Stimulated activated CD4-positive, alpha-beta T cell treated with anti-CD3 and anti-CD28 coated beads, Interleukin-15, amount 100 ng/mL, for 48 hours (primary cell): ENCODE measurements around the gene ADORA3.
A peak's percentile ranks its signal among the peaks of the same experiment; 100 is the strongest.
"Not testable (repeated sequence)": the region's sequence is repeated elsewhere in the genome, so short reads cannot be mapped to it uniquely, and the experiment has no call there.

Experiments
- DNase-seq, 2 donors: peaks; one replicate each; pipeline ENCODE4 v3.0.0-alpha.2; 2020; ENCODE audit warnings: low read depth in 2 of 2

Gene ADORA3

DNA sequence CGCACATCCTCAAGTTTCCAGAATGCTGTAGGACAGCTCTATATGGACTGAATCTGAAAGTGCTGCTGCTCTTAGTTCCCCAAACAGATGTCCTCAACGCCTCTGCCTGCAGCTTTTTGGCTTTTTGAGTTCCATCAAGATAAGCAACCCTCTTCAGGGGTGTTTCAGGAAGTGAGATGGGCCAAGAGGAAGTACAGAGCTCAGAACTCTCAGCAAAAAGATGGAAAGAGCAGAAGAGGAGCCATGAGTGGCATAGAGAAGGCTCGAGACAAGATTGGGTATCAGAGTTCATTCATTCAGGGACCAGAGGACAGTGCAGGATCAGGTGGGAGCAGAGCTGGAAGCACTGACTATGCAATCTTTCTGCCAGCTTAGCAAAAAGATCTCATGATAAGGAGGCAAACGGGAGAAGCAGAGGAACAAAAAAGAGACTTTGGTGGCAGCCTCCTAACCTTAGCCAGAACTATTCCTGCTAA is at the start of gene ADORA3, which contains the start of gene TMIGD3:
Gene ADORA3, minus strand, starts transcription at position 49 of the 476 bp plus-strand sequence. CDS start 279 bp downstream, outside the sequence.
Gene TMIGD3, minus strand, starts transcription at position 49 of the 476 bp plus-strand sequence. CDS start 279 bp downstream, outside the sequence.
- no peak for DNase-seq

DNA sequence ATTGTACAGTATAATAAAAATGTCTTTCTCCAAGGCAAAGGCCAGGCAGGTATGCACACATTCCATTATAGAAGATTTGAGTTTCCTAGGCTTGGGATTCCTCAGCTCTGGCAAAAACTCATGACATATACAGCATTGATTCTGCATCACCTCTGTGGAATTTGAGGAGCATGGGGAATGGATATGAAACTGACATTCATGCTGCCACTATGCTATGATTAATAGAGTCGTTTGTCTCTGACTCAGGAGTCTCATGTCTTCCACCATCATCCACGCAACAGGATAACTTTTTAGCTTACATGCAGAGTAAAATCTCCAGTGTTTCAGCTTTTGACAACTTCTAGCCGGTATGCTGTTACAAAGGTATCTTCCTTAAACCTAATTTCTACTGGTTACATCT is 49.8 kb upstream of the ADORA3 start:
- no peak for DNase-seq

DNA sequence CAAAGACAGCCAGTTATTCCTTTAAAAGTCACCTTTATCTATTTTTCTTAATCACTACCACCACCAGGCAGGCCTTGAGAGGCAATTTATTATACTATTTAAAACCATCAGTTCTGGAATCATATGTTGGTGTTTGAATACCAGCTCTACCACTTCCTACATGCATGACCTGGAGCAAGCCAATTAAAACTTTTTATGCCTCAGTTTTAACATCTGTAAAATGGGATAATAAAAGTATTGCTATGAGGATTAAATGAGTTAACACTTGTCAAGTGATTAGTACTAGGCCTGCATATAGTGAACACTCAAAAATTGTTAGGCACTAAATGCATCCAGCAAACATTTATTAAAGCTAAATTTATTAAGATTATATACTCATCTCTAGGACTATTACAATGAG is 49.2 kb upstream of the ADORA3 start:
- DNase-seq, result no peak

DNA sequence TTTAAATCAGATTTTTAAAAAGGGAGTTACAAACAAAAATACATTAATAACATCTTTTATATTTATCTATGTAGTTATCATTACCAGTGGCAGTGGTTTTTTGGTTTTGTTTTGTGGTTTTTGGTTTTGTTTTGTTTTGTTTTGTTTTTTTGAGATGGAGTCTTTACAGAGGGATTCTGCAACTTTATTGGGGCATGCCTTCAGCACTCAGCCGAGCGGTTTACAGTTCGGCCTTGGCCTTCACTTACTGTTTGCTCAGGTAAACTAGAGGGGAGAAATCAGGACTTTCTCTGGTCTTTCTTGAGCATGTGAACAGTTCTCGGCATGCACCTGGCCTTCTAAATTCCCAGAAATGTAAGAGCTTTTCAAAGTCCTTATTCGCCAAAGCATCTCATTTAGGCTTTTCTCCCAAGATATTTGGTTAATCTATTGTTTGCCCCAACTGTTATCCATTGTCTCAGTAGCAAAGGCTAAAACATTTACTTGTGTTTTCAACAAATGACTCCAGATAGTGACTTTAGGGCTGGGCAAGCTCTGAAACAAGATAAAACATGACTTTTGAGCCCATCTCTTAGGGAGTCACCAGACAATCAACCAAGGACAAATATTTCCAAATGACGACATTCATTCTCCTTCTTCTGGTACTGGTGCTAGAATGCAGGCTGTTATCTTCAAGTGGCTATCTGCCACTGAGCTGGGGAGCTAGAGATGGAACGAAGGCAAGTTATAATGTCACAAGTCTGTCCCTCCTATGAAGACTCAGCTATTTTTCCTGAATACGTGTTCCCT is 48.4 kb upstream of the ADORA3 start:
- DNase-seq, result no peak

DNA sequence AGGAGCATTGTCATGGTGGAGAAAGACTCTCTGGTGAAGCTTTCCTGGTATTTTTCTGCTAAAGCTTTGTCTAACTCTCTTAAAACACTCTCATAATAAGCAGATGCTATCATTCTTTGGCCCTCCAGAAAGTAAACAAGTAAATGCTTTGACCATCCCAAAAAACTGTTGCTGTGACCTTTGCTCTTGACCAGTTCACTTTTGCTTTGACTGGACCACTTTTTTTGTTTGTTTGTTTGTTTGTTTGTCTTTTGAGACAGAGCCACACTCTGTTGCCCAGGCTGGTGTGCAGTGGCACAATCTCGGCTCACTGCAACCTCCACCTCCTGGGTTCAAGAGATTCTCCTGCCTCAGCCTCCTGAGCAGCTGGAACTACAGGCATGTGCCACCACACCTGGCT is 44.4 kb upstream of the ADORA3 start:
- DNase-seq, result not testable (repeated sequence)

DNA sequence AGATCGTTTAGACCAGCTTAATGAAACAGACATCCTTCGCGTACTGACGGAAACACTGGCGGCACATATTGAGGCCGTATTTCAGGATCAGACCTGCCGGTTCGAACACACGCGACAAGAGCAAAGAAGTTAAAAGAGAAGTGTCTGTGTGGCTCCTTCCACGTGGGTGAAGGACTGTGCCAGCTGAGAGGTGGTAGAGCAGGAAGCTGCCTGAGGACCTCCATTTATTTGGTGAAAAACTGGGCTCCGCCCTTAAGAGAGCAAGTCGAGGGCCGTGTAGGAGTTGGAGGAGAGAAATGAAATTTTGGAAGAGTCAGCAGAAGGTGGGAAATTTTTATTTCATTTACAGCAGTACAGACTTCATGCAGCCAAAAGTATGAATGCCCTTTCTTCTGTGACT is 38.8 kb upstream of the ADORA3 start:
- no peak for DNase-seq

DNA sequence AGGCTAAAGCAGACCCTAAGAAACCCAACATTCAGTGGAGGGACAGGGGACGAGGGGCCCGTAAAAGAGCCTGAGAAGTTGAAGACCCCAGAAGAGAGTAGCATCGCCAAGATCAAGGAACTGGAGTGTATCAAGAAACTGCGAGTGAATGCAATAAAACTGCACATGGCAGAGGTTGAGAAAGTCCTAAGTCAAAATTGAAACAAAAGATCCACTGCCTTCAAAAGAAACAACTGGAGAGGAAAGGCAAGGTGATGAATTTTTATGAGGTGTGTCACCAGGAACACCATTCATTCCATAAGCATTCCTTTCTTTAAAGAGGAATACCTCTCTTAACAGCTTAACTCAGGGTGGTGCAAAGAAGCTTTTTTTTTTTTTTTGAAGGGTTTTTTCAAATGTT is 38.3 kb upstream of the ADORA3 start:
- no peak for DNase-seq

DNA sequence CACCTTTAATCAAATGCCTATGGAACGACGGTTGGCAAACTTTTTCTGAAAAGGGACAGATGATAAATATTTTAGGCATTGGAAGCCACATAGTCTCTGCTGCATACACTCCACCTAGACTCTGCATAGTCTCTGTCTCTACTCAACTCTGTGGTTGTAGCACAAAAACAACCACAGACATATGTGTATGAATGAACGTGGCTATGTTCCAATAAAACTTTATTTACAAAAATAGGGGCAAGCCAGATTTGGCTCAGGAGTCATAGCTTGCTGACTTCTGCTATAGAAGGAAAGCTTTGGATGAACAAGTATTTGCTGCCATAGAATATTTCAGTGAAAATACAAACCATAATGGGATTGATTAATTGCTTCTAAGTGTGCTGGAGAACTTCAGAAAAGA is 37.5 kb upstream of the ADORA3 start:
- no peak for DNase-seq

DNA sequence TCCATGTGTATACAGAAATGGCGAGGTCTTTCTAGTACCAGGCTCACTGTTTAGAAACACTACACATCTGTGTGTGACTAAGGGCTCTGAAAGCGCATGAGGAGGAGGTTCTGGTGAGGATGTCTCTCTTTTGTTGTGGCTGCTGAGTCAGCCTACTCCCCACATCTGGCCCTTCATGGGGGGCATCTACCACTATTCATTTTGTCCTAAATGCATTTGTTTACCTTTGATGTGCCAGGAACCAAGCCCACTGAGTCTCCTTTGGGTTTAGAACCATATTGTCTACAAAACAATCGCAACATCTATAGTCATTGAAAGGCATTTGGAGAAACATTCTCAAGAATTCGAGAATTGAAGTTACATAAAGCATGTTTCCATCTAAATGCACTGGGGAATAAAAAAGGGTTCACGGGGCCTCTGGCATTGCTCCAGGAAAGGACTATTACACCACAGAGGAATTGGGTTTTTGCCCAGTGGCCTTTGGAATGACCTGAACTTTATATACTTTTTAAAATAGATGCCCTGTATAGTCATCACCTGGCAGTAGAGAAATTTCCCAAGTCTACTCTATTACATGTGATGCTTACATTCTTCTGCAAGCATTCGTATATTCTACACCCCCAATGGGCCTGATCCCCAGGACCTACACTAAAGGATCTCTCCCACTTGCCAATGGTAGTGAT is 35.1 kb upstream of the ADORA3 start:
- no peak for DNase-seq

DNA sequence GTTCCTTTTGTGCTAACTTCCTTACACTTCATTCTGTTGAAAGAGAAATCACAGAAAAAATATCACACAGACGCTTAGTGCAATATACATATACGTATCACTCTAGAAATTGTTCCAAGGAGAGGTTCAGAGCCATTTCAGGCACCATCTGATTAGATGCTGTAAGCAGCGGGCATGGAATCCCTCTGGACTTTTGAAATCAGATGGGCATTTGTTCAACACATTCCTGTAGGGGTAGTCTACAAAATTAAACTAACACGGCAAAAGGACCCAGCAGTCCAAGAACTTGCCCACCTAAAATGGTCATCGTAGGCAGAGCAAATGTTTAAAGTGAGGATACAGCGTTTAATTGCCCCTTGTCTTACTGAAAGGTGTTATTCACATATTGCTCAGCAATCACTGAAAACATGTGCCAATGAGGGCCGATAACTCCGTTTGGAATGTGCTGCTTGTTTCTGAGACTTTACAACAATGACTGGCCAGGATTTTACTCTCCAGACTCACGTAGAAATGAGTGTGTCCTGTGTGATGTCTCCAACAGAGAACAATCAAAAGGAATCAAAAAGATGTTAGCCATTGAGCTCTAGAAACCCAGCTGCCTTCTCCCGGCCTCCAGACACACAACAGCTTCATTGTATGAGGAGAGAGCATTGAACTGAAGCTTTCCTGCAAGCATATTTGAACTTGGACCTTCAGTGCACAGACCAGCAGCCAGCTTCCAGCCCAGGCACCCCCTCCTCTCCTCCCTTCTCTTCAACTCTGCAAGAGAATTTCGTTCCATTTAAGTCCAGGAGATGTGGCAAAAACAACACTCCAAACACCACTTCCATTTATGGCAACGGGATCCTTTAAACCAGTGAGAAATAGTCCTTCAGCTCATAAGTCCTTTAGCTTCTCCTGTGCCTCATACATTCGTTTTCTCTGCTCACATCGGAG is 32.1 kb upstream of the ADORA3 start:
- DNase-seq, result no peak

DNA sequence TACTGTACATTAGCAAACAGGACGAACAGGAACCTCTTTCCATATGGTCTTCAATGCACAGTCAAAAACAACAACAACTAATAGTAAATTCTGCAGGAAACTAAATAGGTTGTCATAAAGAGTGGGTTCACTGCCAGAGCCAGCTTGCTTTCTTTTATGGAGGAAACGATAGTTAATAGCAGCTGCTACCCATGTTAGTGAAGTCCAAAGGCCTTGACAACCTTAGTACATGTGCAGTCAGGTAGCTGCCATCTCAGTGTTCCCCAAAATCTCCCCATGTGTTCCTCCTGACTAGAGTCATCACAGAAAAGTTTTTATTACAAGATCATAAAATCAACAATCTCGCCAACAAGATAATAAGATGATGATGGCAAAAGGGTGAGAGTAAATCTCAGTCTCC is 16.6 kb upstream of the ADORA3 start:
- no peak for DNase-seq

DNA sequence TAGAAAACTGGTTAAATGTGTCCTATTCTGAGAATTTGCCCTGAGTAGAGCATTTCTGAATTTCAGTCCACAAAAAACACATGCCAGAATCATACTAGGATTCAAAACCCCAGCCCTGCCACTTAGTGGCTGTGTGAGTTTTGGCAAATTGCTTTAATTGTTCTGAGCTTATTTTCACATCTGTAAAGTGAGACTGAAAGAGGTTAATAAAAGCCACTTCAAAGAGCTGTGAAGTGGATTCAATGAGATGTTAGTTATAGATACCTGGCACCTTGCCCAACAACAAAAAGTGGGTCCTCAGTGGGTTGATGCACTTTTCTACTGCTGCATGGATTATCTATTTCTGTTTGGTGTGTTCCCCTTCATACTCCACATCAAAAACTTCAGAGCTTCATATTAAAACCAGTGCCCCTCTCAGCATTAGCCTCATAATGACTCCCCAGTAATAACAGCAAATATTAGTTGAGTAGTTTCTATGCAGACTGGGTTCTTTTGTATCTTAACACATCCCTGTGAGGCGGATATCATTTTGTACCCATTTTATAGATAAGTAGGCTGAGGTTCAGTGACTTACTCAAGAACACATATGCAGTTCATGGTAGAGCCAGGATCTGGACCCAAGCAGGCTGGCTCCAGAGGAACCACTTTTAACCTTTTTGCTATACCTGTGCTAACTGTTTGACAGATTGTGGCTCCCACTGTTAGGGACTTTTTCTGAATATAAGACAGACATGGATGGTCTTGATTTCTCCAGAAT is 14.2 kb upstream of the ADORA3 start:
- DNase-seq, result peak in 1 of 2 donors; percentile 26

DNA sequence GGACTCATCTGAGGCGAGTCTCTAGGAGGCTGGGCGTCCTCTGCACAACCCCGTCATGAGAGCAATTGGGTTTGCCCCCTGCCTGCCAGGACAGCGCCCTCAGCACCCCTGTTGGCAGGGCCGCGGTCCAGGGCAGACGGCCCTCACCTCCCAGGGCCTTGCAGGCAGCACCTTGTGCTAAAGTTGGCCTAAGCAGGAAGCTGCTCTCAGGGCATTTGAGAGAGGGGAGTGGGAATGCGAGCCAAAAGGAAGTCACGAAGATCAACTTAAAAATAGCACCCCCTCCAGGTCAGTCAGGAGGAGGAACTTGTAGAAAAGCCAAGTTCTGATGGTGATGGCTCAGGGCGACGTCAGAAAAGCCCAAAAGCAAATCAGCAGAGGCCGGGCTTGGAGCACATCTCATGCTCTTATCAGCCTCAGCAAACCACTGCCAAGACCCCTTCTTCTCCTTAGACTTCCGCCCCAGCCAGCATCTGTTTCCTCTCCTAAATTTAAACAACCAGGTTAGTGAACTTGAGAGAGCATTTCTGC is 12.6 kb upstream of the ADORA3 start:
- DNase-seq, result no peak

DNA sequence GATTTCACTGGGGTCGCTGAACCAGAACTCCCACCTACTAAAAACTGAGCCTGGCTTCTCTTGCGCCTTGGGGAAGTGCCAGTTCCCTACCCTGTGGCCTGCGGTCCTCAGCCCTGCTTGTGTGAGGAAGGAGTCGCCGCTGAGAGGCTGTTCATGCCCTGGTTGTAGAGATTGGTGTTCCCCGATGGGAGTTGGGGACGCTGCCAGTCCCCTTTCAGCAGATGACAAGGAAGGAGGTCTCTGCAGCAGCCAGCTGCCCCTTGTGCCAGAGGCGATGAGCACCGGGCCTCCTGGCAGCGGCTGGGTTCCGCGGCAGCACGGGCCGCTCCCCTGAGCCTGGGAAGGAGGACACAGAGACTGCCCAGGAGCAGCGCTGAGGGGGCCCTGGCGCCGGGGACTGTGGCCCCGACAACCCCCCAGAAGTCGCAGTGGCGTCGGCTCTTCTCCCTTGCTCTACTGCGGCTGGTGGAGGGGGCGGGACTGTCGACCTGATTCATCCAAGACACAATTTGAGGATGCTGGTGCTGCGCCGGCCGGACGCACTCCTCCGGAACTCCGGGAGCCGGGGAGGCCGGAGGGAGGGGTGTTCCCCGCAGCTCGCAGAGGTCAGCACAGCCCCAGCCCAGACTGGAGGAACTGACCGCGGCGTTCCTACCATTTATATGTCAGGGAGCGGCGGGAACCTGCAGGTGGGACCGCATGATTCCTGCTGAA is 12.0 kb upstream of the ADORA3 start:
- peak in 1 of 2 donors; percentile 33 for DNase-seq

DNA sequence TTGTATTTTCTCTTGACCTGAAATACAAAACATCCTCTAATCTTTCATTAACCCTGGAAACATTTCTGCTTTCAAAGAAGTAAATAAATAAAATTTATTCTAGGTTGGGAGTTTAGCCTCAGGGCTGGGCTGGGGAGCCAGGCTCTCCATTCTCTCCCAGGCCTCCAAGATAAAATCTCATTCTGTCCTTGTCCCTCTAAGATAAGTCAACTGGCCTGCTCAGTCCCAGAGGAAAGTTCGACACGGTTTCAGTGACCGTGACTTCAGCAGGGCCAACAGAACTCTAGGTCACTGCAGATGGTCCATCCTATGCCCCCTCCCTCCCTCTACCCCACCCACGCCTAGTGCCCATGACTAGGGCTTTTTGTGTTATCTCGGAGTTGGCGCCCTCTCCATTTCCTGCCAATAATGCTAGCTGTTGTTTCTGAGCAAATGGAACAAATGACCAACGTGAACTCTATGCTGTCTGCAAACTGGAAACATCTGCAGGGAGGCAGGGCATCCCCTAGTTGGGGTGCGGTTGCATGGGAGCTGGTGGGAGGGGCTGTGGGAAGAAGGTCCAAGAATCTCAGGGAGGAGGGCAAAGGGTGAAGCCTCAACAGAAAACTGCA is 10.1 kb upstream of the ADORA3 start:
- DNase-seq, result no peak

DNA sequence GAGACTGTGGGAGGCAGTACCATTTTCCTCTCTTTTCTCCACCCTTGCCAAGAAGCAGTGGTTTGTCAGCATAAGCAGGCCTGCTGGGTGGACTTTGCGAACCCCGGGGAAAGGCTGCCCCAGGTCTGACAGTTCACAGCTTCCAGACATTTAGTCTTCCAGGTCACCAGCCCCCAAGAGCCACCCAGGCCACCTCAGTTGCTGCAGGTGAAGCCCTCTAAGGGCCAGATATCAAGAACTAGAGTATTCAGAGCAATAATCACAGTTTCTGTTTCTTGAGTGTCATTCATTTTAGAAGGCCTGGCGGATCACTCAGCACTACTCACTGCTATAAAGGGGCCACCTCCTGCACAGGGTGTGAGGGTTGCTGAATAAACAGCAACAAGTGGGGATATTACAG is 9.5 kb upstream of the ADORA3 start:
- no peak for DNase-seq

DNA sequence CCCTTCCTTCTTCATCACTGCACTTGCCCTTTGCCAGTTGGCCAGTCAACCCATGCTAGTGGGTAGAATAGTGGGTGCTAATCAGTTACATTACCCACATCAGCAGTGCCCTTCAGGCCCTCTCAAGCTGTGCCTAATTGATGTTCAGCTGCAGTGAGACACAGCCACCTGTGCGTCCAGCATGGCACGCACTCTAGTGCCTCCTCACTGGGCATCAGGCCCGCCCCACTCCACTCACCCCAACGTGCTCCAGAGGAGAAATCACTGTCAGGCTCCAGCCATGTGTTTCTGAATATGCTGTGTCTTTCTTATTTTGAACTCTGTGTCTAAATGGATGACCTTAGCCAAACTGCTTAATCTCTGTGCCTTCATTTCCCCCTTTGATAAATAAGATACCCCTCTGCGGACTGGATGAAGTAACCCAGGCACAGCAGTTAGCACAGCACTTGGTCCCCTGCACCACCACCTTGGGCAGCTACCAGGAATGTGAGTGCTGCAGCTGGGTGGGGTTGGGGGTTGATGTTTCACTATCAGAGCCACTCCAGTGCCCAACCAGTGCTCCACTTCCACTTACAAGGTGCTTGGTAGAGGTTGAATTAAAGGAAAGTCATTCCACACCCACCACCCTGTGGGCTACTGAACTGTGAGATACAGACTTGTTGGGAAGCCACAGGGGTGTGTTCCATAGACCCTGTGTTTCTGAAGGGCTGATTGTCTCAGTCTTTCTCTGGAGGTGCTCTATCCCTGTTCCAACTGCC is 8.9 kb upstream of the ADORA3 start:
- no peak for DNase-seq

DNA sequence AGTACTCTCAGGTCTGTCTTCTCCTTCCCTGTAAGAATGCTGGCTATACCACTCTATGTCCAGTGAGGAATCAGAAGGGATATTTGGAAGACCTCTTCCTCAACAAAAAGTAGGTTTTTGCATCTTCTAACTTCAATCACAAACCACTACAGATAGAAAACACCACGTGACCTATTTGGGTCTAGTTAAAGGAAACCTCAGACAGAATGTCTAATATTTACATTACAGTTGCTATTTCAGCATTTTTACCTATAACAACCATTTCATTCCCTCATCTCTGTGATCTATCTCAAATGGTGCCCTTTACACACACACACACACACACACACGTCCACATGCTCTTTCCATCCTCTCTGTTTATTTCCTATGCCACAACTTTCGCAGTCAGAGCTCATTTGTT is 7.9 kb upstream of the ADORA3 start:
- no peak for DNase-seq

DNA sequence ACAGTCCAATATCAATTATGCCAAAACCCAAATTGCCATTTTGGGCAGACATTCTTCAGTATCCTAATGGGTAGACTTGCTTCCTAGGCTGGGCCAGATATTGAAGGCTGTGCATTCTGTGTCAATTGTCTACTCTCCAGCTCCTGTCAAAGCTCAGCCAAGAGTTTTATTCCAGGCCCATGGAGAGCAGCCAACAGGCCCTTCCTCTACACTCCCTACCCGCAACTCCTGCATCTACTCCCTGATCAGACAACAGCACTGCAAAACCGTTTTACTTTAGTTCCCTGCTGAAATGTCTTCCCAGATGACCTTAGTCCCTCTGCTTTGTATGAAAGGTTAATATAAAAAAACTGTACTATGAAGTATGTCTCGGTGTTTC is 6.6 kb upstream of the ADORA3 start:
- no peak for DNase-seq
